Ovary (tissue), 9 donors: ENCODE measurements around the gene UBL4A. TPM values are rescaled to one million over a fixed set of nuclear protein-coding genes. Genes with fewer than 3 reads are reported as not detected.

Experiments used
- microRNA-seq, 3 donors: library from miRNA; unstranded; fragments of <30 nt; microRNA quantifications; one replicate each; pipeline versions ENCODE4 to v1.2.0, GENCODE V29; 2019 to 2020
- polyA plus RNA-seq, 2 donors: library from polyadenylated mRNA; stranded (reverse); fragments of 200-250 nt in 1 of 2; fragments of 350-450 nt in 1 of 2; fragmentation: Illumina TruSeq in 1 of 2; extraction: RNeasy Lipid Tissue Mini Kit (QIAGEN cat#74804) in 1 of 2; gene quantifications; one replicate each; pipeline ENCODE4 v1.2.3, GENCODE V29; 2013 to 2014
- small RNA-seq: library from RNA; depleted of rRNA; stranded (forward); fragments of <200 nt; gene quantifications from one replicate; pipeline ENCODE3, GENCODE V24; 2016
- total RNA-seq, 7 donors: library from RNA; depleted of rRNA in 2 of 7; stranded (reverse); fragments of >200 nt in 2 of 7; fragmentation: NEBNext Ultra II Directional in 3 of 7; extraction: Animal tissue kit (Norgen Biotek cat#: 25700) in 3 of 7; gene quantifications; one replicate each; pipeline versions ENCODE4 v1.1.0 to v1.2.4, GENCODE V29; 2016 to 2023
- donor health status: DM: no; HTN: no; CAD: no; lungs with moderate emphysema.
- donor health status: DM: no; HTN: no; CAD: no.
- donor health status: Bipolar disorder and iron deficiency.
- donor health status: DM: yes; HTN: yes; CAD: no.
- donor health status: DM: no; HTN: no; CAD: no.
- donor health status: DM: yes; HTN: yes; CAD: no.

Gene UBL4A
- total and polyA plus RNA-seq, 9 donors: 14.6 to 35.5 (median 27.9) TPM

Small RNA genes lying within 50 kb of the gene (microRNA-seq; reads per million reads assigned to microRNA genes)
- 0 to 0.38 (median 0) reads per million in 3 donors for gene MIR6858

Small RNA genes lying within 50 kb of the gene (small RNA-seq; reads per million reads assigned to genes)
- gene MIR6858 (not detected), gene RN7SL697P (not detected)

Other genes with a start within 250 kb of the UBL4A start
- not detected for gene OPN1MW3, start 229.0 kb downstream of the UBL4A start, total RNA-seq
- gene OPN1MW3, start 229.0 kb downstream of the UBL4A start, polyA plus RNA-seq: not detected
- not detected for gene TEX28, start 191.5 kb downstream of the UBL4A start, total RNA-seq
- not detected for gene TEX28, start 191.5 kb downstream of the UBL4A start, polyA plus RNA-seq
- gene TKTL1, start 190.8 kb downstream of the UBL4A start, total RNA-seq: under 1 TPM in 4 of 7 donors, not detected in 3; 0.12 to 0.36 (median 0.23) TPM
- gene TKTL1, start 190.8 kb downstream of the UBL4A start, polyA plus RNA-seq: under 1 TPM; 0.38 to 0.91 TPM
- 1,000 to 10,000 TPM in 4 of 7 donors, 100 to 1,000 TPM in 3; 327 to 2,249 (median 1,321) TPM for gene FLNA, start 112.0 kb downstream of the UBL4A start, total RNA-seq
- gene FLNA, start 112.0 kb downstream of the UBL4A start, polyA plus RNA-seq: 100 to 1,000 TPM; 378 to 647 TPM
- 100 to 1,000 TPM in 5 of 7 donors, 10 to 100 TPM in 2; 40.5 to 158 (median 107) TPM for gene EMD, start 107.3 kb downstream of the UBL4A start, total RNA-seq
- 100 to 1,000 TPM in 1 of 2 donors, 10 to 100 TPM in 1; 55.1 to 146 TPM for gene EMD, start 107.3 kb downstream of the UBL4A start, polyA plus RNA-seq
- over 10,000 TPM in 1 of 7 donors, 1,000 to 10,000 TPM in 6; 6,380 to 12,508 (median 7,126) TPM for gene RPL10, start 88.2 kb downstream of the UBL4A start, total RNA-seq
- over 10,000 TPM in 1 of 2 donors, 1,000 to 10,000 TPM in 1; 4,233 to 12,949 TPM for gene RPL10, start 88.2 kb downstream of the UBL4A start, polyA plus RNA-seq
- 10 to 100 TPM; 11.9 to 21.4 (median 18.1) TPM for gene DNASE1L1, start 77.4 kb downstream of the UBL4A start, total RNA-seq
- gene DNASE1L1, start 77.4 kb downstream of the UBL4A start, polyA plus RNA-seq: 10 to 100 TPM; 13.0 to 16.1 TPM
- 10 to 100 TPM; 31.3 to 62.1 (median 37.9) TPM for gene TAFAZZIN, start 75.1 kb downstream of the UBL4A start, total RNA-seq
- gene TAFAZZIN, start 75.1 kb downstream of the UBL4A start, polyA plus RNA-seq: 10 to 100 TPM in 1 of 2 donors, 1 to 10 TPM in 1; 7.9 to 33.1 TPM
- gene ATP6AP1, start 57.9 kb downstream of the UBL4A start, total RNA-seq: 10 to 100 TPM; 29.6 to 75.9 (median 58.1) TPM
- 10 to 100 TPM; 75.2 to 77.8 TPM for gene ATP6AP1, start 57.9 kb downstream of the UBL4A start, polyA plus RNA-seq
- gene GDI1, start 49.5 kb downstream of the UBL4A start, total RNA-seq: 100 to 1,000 TPM in 5 of 7 donors, 10 to 100 TPM in 2; 72.8 to 188 (median 139) TPM
- 100 to 1,000 TPM; 113 to 116 TPM for gene GDI1, start 49.5 kb downstream of the UBL4A start, polyA plus RNA-seq
- gene FAM50A, start 42.5 kb downstream of the UBL4A start, total RNA-seq: 10 to 100 TPM; 21.3 to 48.9 (median 34.3) TPM
- gene FAM50A, start 42.5 kb downstream of the UBL4A start, polyA plus RNA-seq: 10 to 100 TPM; 41.4 to 42.8 TPM
- 100 to 1,000 TPM in 1 of 7 donors, 10 to 100 TPM in 5, 1 to 10 TPM in 1; 9.5 to 118 (median 50.9) TPM for gene PLXNA3, start 28.3 kb downstream of the UBL4A start, total RNA-seq
- 10 to 100 TPM; 11.0 to 17.0 TPM for gene PLXNA3, start 28.3 kb downstream of the UBL4A start, polyA plus RNA-seq
- 10 to 100 TPM; 19.4 to 39.3 (median 23.2) TPM for gene LAGE3, start 7.3 kb downstream of the UBL4A start, total RNA-seq
- gene LAGE3, start 7.3 kb downstream of the UBL4A start, polyA plus RNA-seq: 10 to 100 TPM in 1 of 2 donors, 1 to 10 TPM in 1; 2.7 to 19.5 TPM
- gene SLC10A3, start 4.0 kb upstream of the UBL4A start, total RNA-seq: 10 to 100 TPM; 19.6 to 49.8 (median 42.3) TPM
- gene SLC10A3, start 4.0 kb upstream of the UBL4A start, polyA plus RNA-seq: 10 to 100 TPM in 1 of 2 donors, 1 to 10 TPM in 1; 5.5 to 35.1 TPM
- gene FAM3A, start 29.6 kb upstream of the UBL4A start, total RNA-seq: 10 to 100 TPM; 34.6 to 76.8 (median 62.9) TPM
- 10 to 100 TPM in 1 of 2 donors, 1 to 10 TPM in 1; 3.6 to 81.6 TPM for gene FAM3A, start 29.6 kb upstream of the UBL4A start, polyA plus RNA-seq
- 100 to 1,000 TPM in 1 of 7 donors, 10 to 100 TPM in 6; 18.0 to 115 (median 57.5) TPM for gene G6PD, start 60.2 kb upstream of the UBL4A start, total RNA-seq
- 10 to 100 TPM; 19.0 to 26.3 TPM for gene G6PD, start 60.2 kb upstream of the UBL4A start, polyA plus RNA-seq
- gene IKBKG, start 61.0 kb upstream of the UBL4A start, total RNA-seq: 10 to 100 TPM in 6 of 7 donors, 1 to 10 TPM in 1; 8.0 to 28.6 (median 22.9) TPM
- 10 to 100 TPM in 1 of 2 donors, 1 to 10 TPM in 1; 1.5 to 16.1 TPM for gene IKBKG, start 61.0 kb upstream of the UBL4A start, polyA plus RNA-seq
- gene CTAG1A, start 98.5 kb upstream of the UBL4A start, total RNA-seq: under 1 TPM in 1 of 7 donors, not detected in 6; 0.35 TPM
- gene CTAG1A, start 98.5 kb upstream of the UBL4A start, polyA plus RNA-seq: under 1 TPM in 1 of 2 donors, not detected in 1; 0.12 TPM
- not detected for gene CTAG1B, start 132.7 kb upstream of the UBL4A start, total RNA-seq
- gene CTAG1B, start 132.7 kb upstream of the UBL4A start, polyA plus RNA-seq: under 1 TPM in 1 of 2 donors, not detected in 1; 0.15 TPM
- 1 to 10 TPM in 1 of 7 donors, not detected in 6; 4.2 TPM for gene CTAG2, start 167.0 kb upstream of the UBL4A start, total RNA-seq
- gene CTAG2, start 167.0 kb upstream of the UBL4A start, polyA plus RNA-seq: 1 to 10 TPM; 1.0 to 6.8 TPM